Astrocyte of the cerebellum (primary cell): Measurements from ENCODE around the gene ARMC9.

ENCODE experiments used
- DNase-seq: peaks from one replicate; pipeline ENCODE4 v3.0.0-alpha.2; 2011; ENCODE audit warnings: low read depth
- H3K4me3 ChIP-seq: 2 replicates; pipeline ENCODE4 v1.5.1; 2011; ENCODE audit warnings: mild to moderate bottlenecking, low read depth, low read length, moderate library complexity
- CTCF ChIP-seq: IDR thresholded peaks from 2 replicates; pipeline ENCODE4 v1.5.1; 2012; ENCODE audit warnings: low read length, low read depth, moderate library complexity, mild to moderate bottlenecking; ENCODE audit errors: missing control alignments
- in situ Hi-C: cut with HindIII; loops from 2 replicates; pipeline ENCODE4 v1.10.0; 2017; ENCODE audit warnings: low sequenced_read_pairs

ARMC9 gene

DNA sequence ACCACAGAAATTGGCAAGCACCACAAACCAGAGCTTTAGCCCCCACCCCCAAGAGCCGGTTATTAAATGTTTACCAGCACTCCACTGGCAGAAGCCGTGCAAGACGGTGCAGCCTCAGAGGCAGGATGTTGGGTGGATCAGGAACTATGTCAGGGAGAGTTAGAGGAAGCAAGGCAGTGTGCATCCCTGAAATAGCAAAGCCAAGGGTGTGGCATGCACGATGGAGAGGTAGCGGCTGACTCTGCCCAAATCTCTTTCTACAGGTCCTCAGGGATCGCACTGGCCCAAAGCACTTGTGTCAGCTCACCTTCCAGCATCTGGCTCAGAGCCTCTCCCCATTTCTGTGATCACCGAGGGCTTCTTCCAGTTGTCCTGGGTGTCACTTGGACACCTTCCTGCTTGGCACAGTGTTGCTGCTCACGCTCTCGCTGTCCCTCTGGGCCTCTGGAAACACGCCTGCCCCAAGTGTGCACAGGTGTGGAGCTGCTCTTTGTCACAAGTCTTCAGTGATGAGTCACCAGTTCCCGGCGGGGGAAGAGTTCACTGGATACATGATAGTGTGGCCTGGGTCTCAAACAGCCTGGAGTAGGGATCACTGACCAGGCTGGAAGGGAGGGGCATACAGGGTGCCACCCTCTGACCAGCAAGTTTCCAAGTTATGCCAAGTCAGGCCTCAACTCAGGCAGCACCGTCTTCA, 179.7 kb downstream of the ARMC9 start:
- H3K4me3 ChIP-seq = no peak overlapping the region
- in situ Hi-C loops = no loop called here
- no peak for DNase-seq
- no peak for TF ChIP-seq CTCF

GRCh38 chr2:231379266-231380215, 181.1 kb downstream of the ARMC9 start:
- TF ChIP-seq CTCF = no peak
- in situ Hi-C loops = no loop called here
- no peak for DNase-seq
- H3K4me3 ChIP-seq = no peak overlapping the region

- in situ Hi-C loops = no loop called here
- no peak for TF ChIP-seq CTCF
- DNase-seq = no peak
- no peak overlapping the region for H3K4me3 ChIP-seq
These were observed 181.9 kb downstream of the ARMC9 start for GRCh38 chr2:231380307-231380706.

DNA sequence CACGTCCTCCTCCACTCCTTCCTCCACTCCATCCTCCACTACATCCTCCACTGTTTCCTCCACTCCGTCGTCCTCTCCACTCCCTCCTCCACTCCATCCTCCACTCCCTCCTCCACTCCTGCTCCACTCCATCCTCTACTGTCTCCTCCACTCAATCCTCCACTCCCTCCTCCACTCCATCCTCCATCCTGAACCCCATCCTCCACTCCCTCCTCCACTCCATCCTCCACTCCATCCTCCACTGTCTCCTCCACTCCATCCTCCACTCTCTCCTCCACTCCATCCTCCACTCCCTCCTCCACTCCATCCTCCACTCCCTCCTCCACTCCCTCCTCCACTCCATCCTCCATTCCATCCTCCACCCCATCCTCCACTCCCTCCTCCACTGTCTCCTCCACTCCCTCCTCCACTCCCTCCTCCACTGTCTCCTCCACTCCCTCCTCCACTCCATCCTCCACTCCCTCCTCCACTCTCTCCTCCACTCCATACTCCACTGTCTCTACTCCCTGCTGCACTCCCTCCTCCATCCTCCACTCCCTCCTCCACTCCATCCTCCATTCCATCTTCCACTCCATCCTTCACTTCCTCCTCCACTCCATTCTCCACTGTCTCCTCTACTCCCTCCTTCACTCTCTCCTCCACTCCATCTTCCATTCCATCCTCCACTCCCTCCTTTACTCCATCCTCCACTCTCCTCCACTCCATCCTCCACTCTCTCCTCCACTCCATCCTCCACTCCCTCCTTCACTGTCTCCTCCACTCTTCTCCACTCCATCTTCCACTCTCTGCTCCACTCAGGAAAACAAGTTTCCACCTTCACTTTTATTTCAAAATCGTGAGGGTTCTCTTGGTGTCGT, 182.8 kb downstream of the ARMC9 start:
- H3K4me3 ChIP-seq = no peak overlapping the region
- TF ChIP-seq CTCF = no peak
- in situ Hi-C loops = no loop called here
- no peak for DNase-seq

DNA sequence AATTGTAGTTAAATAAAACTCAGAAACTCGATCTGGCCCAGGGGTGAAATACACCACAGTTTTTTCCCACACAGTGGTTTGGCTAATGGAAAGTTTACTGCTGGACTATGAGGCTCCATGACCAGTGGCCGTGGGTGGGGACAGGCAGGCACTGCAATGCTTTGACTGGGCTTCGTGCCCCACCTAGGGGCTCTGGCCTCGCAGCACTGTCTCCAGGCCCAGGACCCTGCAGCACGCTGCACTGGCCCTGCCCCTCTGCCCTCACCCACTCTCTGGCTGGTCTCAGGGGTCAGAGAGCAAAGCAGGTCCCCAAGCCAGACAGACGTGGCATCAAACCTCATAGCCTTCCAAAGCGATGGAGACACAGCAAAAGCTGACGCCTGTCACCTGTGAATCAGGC, 183.7 kb downstream of the ARMC9 start:
- DNase-seq = no peak
- TF ChIP-seq CTCF = no peak
- in situ Hi-C loops = no loop called here
- no peak overlapping the region for H3K4me3 ChIP-seq
